ENCODE measurements around the gene CCDC137. TPM values are rescaled to one million over a fixed set of nuclear protein-coding genes. Genes with fewer than 3 reads are reported as not detected.

CCDC137 gene
- total RNA-seq, 4 donors from 2014 or later, result 6.7 to 17.1 (median 11.2) TPM

- no peak for TF ChIP-seq POLR2A (IDR thresholded peaks at IDR 0.05)
- no peak for TF ChIP-seq CTCF (IDR thresholded peaks at IDR 0.05 in 4 of 5, conservative IDR thresholded peaks at IDR 0.05 in 1 of 5)
- ATAC-seq, result no peak
- no peak overlapping the region for H3K27ac ChIP-seq
- intact Hi-C loops (cut with DNase I; ENCODE audit: low total_unique reads), result no loop called here
- no peaks in the 10 kb centered on the region for H3K9me3 ChIP-seq
- in situ Hi-C loops (cut with MboI; ENCODE audit: low sequenced_read_pairs in 4 of 4), result no loop called here
- H3K4me3 ChIP-seq, result no peak overlapping the region
- no peaks in the 10 kb centered on the region for H3K27me3 ChIP-seq
- H3K4me1 ChIP-seq, result peaks cover 29 to 35% of the 10 kb centered on the region in 2 donors
- H3K36me3 ChIP-seq, result peaks cover 0 to 29% of the 10 kb centered on the region in 2 donors
- no peak for DNase-seq
These were observed 41.4 kb downstream of the CCDC137 start for GRCh38 chr17:81707725-81708646.

GRCh38 chr17:81708739-81709185, 42.2 kb downstream of the CCDC137 start:
- peaks cover 0 to 29% of the 10 kb centered on the region in 2 donors for H3K36me3 ChIP-seq
- H3K4me1 ChIP-seq, result peaks cover 31 to 42% of the 10 kb centered on the region in 2 donors
- no peak for ATAC-seq
- no peak for TF ChIP-seq POLR2A (IDR thresholded peaks at IDR 0.05)
- in situ Hi-C loops (cut with MboI; ENCODE audit: low sequenced_read_pairs in 4 of 4) (no loop called here), intact Hi-C loops (cut with DNase I; ENCODE audit: low total_unique reads) (no loop called here)
- no peak overlapping the region for H3K27ac ChIP-seq
- H3K27me3 ChIP-seq, result no peaks in the 10 kb centered on the region
- no peak for DNase-seq
- H3K9me3 ChIP-seq, result no peaks in the 10 kb centered on the region
- H3K4me3 ChIP-seq, result no peak overlapping the region

GRCh38 chr17:81710514-81711308, 44.2 kb downstream of the CCDC137 start:
- intact Hi-C loops (cut with DNase I; ENCODE audit: low total_unique reads), result loop anchor here (5.0 kb wide), 1 partner anchor 33 kb away; no protein-coding TSS in a partner anchor
- Histone ChIP-seq H3K27me3 (no peaks in the 10 kb centered on the region), H3K4me1 (peaks cover 23 to 31% of the 10 kb centered on the region in 2 donors), H3K4me3 (peak overlapping the region in 3 of 4 donors; percentile 57 to 82 (median 67)), H3K36me3 (peaks cover 0 to 22% of the 10 kb centered on the region in 2 donors), H3K27ac (peak overlapping the region in 3 of 4 donors; percentile 4 to 89 (median 76)), H3K9me3 (no peaks in the 10 kb centered on the region)
- in situ Hi-C loops (cut with MboI; ENCODE audit: low sequenced_read_pairs in 4 of 4), result no loop called here
- no peak for TF ChIP-seq POLR2A (IDR thresholded peaks at IDR 0.05)
- no peak for TF ChIP-seq CTCF (IDR thresholded peaks at IDR 0.05 in 4 of 5, conservative IDR thresholded peaks at IDR 0.05 in 1 of 5)
- no peak for ATAC-seq
- no peak for DNase-seq

GRCh38 chr17:81711814-81712467, 45.4 kb downstream of the CCDC137 start, which contains the start of gene SLC25A10:
TSS of gene SLC25A10 (plus strand) at chr17:81712284. CDS start at chr17:81712427, 143 bp downstream.
- peak within 1 kb of the TSS; percentile 57 to 82 (median 66) for H3K4me3 ChIP-seq
- H3K27ac ChIP-seq, result peak within 1 kb of the TSS; percentile 76 to 89 (median 80)
- DNase-seq, result peak; percentile 76 to 85
- H3K36me3 ChIP-seq, result peaks cover 0 to 10% of the 10 kb centered on the region in 2 donors
- no peaks in the 10 kb centered on the region for H3K27me3 ChIP-seq
- intact Hi-C loops (cut with DNase I; ENCODE audit: low total_unique reads), result loop anchor here (5.0 kb wide), 1 partner anchor 35 kb away; no protein-coding TSS in a partner anchor
- TF ChIP-seq CTCF (IDR thresholded peaks at IDR 0.05 in 4 of 5, conservative IDR thresholded peaks at IDR 0.05 in 1 of 5) (peak in 2 of 5 experiments; percentile 13 to 40), POLR2A (IDR thresholded peaks at IDR 0.05) (peak; percentile 46 to 69)
- H3K4me1 ChIP-seq, result peaks cover 23 to 31% of the 10 kb centered on the region in 2 donors
- no peaks in the 10 kb centered on the region for H3K9me3 ChIP-seq
- ATAC-seq, result peak; percentile 85
- in situ Hi-C loops (cut with MboI; ENCODE audit: low sequenced_read_pairs in 4 of 4), result no loop called here
